GM19463 (cell line): Measurements from ENCODE around the gene RAB41.
"Not testable (repeated sequence)": the region's sequence is repeated elsewhere in the genome, so short reads cannot be mapped to it uniquely, and the experiment has no call there.

Experiments used
- ATAC-seq: cut with Tn5 transposase; IDR thresholded peaks from one replicate; pipeline ENCODE4 v1.9.1; 2021; ENCODE audit warnings: mild to moderate bottlenecking, moderate library complexity; ENCODE audit not compliant: unreplicated experiment

The RAB41 gene

GRCh38 chrX:70289793-70290770, 8.1 kb downstream of the RAB41 start, which contains the start of the genes KIF4A and PDZD11:
TSS of gene KIF4A (plus strand) at chrX:70290104. CDS start at chrX:70290459, 355 bp downstream.
TSS of gene PDZD11 (minus strand) at chrX:70289927. CDS start at chrX:70289341, 586 bp downstream.
- ATAC-seq, result peak; percentile 96

- no peak for ATAC-seq
Measured at GRCh38 chrX:70292788-70293187, 10.8 kb downstream of the RAB41 start.

GRCh38 chrX:70293621-70294020, 11.6 kb downstream of the RAB41 start:
- ATAC-seq, result no peak

GRCh38 chrX:70301716-70302115, 19.7 kb downstream of the RAB41 start:
- ATAC-seq, result no peak

GRCh38 chrX:70313503-70313902, 31.5 kb downstream of the RAB41 start:
- no peak for ATAC-seq

- no peak for ATAC-seq
Measured at GRCh38 chrX:70322784-70323183, 40.8 kb downstream of the RAB41 start.

GRCh38 chrX:70323628-70324027, 41.7 kb downstream of the RAB41 start:
- not testable (repeated sequence) for ATAC-seq

GRCh38 chrX:70324326-70324725, 42.4 kb downstream of the RAB41 start:
- no peak for ATAC-seq

- no peak for ATAC-seq
Measured at GRCh38 chrX:70331161-70331560, 49.2 kb downstream of the RAB41 start.

GRCh38 chrX:70332600-70332999, 50.6 kb downstream of the RAB41 start:
- ATAC-seq, result no peak
